Measurements from ENCODE around the gene USP4. TPM values are rescaled to one million over a fixed set of nuclear protein-coding genes. Genes with fewer than 3 reads are reported as not detected.
"Not testable (repeated sequence)": the region's sequence is repeated elsewhere in the genome, so short reads cannot be mapped to it uniquely, and the experiment has no call there.

USP4 gene
- total RNA-seq, 1 donor from 2014 or later: 31.8 TPM

DNA sequence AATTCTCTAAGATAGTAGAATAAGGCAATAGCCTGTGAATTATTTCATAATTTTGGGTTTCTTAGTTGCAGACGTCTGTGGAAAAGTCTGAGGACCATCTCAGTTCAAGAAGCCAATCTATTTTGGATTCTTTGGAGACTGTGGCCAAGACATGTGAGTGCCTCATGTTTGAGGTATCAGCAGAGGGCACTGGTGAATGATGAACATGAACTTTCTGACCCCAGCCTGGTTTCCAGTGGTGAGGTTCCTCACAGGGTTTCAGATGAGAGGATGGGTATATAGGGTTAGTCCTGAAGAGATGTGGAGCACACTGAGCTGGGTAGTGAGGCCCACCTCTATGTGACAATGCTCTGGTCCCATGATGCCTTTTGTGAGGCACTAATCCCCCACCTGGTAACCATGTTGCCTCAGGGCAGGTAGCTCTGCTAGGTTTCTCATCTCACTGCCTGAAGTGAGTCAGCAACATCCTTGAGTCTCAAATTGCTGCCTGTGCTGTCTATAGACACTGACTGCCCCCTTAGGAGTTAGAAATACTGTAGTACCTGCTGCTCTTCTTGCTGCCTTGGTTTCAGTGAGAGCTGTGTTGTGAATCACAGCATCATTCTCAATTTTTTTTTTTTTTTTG is 95.2 kb downstream of the USP4 start:
- no peak overlapping the region for H3K27ac ChIP-seq (ENCODE audit: low read depth, low read length)
- H3K27ac Mint-ChIP-seq (ENCODE audit: unreplicated experiment): no peak overlapping the region
- DNase-seq (ENCODE audit: low read depth) (no peak), FAIRE-seq (no peak)
- no peaks in the 10 kb centered on the region for H4K20me1 ChIP-seq (ENCODE audit: insufficient read depth, low read length)
- H3K4me2 ChIP-seq (ENCODE audit: low read length): no peak overlapping the region
- H3K36me3 ChIP-seq (ENCODE audit: insufficient read depth, low read length): no peaks in the 10 kb centered on the region
- no peaks in the 10 kb centered on the region for H3K27me3 Mint-ChIP-seq (ENCODE audit: low read depth, unreplicated experiment)
- H3K27me3 ChIP-seq (ENCODE audit: insufficient read depth, low read length): no peaks in the 10 kb centered on the region
- H3K79me2 ChIP-seq (ENCODE audit: insufficient read depth, low read length): no peaks in the 10 kb centered on the region
- no peaks in the 10 kb centered on the region for H3K4me1 ChIP-seq (ENCODE audit: insufficient read depth, low read length)
- H3K4me1 Mint-ChIP-seq (ENCODE audit: low read depth, unreplicated experiment): peaks cover 5% of the 10 kb centered on the region
- H3K9me3 ChIP-seq (ENCODE audit: insufficient read depth, low read depth, low read length): no peaks in the 10 kb centered on the region
- no peak for TF ChIP-seq EZH2 (IDR thresholded peaks at IDR 0.05; ENCODE audit: insufficient read depth, low read length)
- TF ChIP-seq CTCF (IDR thresholded peaks at IDR 0.05; ENCODE audit: insufficient read depth, low read depth, low read length): no peak
- H3K9ac ChIP-seq (ENCODE audit: low read length): no peak overlapping the region
- H2AFZ ChIP-seq (ENCODE audit: low read depth, low read length): no peak overlapping the region
- H3K9me3 Mint-ChIP-seq (ENCODE audit: unreplicated experiment): peaks cover 6% of the 10 kb centered on the region
- H3K4me3 ChIP-seq (ENCODE audit: insufficient read depth, low read depth, low read length): no peak overlapping the region
- no peak overlapping the region for H3K4me3 Mint-ChIP-seq (ENCODE audit: unreplicated experiment)
- no peaks in the 10 kb centered on the region for H3K36me3 Mint-ChIP-seq (ENCODE audit: low read depth, unreplicated experiment)

DNA sequence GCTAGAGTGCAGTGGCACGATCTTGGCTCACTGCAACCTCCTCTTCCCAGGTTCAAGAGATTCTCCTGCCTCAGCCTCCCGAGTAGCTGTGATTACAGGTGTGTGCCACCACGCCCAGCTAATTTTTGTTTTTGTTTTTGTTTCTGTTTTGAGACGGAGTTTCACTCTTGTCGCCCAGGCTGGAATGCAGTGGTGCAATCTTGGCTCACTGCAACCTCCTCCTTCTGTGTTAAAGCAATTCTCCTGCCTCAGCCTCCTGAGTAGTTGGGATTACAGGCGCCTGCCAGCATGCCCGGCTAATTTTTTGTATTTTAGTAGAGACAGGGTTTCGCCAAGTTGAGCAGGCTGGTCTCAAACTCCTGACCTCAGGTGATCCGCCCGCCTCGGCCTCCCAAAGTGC is 99.8 kb downstream of the USP4 start:
- H3K4me2 ChIP-seq (ENCODE audit: low read length); H3K27ac ChIP-seq (ENCODE audit: low read depth, low read length); FAIRE-seq; H3K4me1 Mint-ChIP-seq (ENCODE audit: low read depth, unreplicated experiment); H3K4me3 Mint-ChIP-seq (ENCODE audit: unreplicated experiment); H3K4me3 ChIP-seq (ENCODE audit: insufficient read depth, low read depth, low read length); H3K27me3 Mint-ChIP-seq (ENCODE audit: low read depth, unreplicated experiment); H3K9ac ChIP-seq (ENCODE audit: low read length); H3K4me1 ChIP-seq (ENCODE audit: insufficient read depth, low read length); DNase-seq (ENCODE audit: low read depth); H3K9me3 ChIP-seq (ENCODE audit: insufficient read depth, low read depth, low read length); H3K27ac Mint-ChIP-seq (ENCODE audit: unreplicated experiment); H3K27me3 ChIP-seq (ENCODE audit: insufficient read depth, low read length); H3K36me3 ChIP-seq (ENCODE audit: insufficient read depth, low read length); H3K79me2 ChIP-seq (ENCODE audit: insufficient read depth, low read length); H3K36me3 Mint-ChIP-seq (ENCODE audit: low read depth, unreplicated experiment); H4K20me1 ChIP-seq (ENCODE audit: insufficient read depth, low read length); H2AFZ ChIP-seq (ENCODE audit: low read depth, low read length): not testable (repeated sequence)
- H3K9me3 Mint-ChIP-seq (ENCODE audit: unreplicated experiment): peaks cover 21% of the 10 kb centered on the region

GRCh38 chr3:49238274-49239127 is 101.4 kb downstream of the USP4 start:
- Mint-ChIP-seq H3K27me3 (ENCODE audit: low read depth, unreplicated experiment) (peaks cover 3% of the 10 kb centered on the region), H3K27ac (ENCODE audit: unreplicated experiment) (no peak overlapping the region), H3K4me1 (ENCODE audit: low read depth, unreplicated experiment) (no peaks in the 10 kb centered on the region), H3K36me3 (ENCODE audit: low read depth, unreplicated experiment) (peaks cover 3% of the 10 kb centered on the region), H3K4me3 (ENCODE audit: unreplicated experiment) (no peak overlapping the region), H3K9me3 (ENCODE audit: unreplicated experiment) (peaks cover 25% of the 10 kb centered on the region)
- Histone ChIP-seq H2AFZ (ENCODE audit: low read depth, low read length) (no peak overlapping the region), H4K20me1 (ENCODE audit: insufficient read depth, low read length) (no peaks in the 10 kb centered on the region), H3K9me3 (ENCODE audit: insufficient read depth, low read depth, low read length) (peaks cover 14% of the 10 kb centered on the region), H3K4me2 (ENCODE audit: low read length) (no peak overlapping the region), H3K9ac (ENCODE audit: low read length) (no peak overlapping the region), H3K27me3 (ENCODE audit: insufficient read depth, low read length) (no peaks in the 10 kb centered on the region), H3K4me3 (ENCODE audit: insufficient read depth, low read depth, low read length) (no peak overlapping the region), H3K36me3 (ENCODE audit: insufficient read depth, low read length) (no peaks in the 10 kb centered on the region), H3K4me1 (ENCODE audit: insufficient read depth, low read length) (no peaks in the 10 kb centered on the region), H3K79me2 (ENCODE audit: insufficient read depth, low read length) (no peaks in the 10 kb centered on the region), H3K27ac (ENCODE audit: low read depth, low read length) (no peak overlapping the region)
- peak; percentile 35 for DNase-seq (ENCODE audit: low read depth)
- TF ChIP-seq CTCF (IDR thresholded peaks at IDR 0.05; ENCODE audit: insufficient read depth, low read depth, low read length): no peak
- no peak for TF ChIP-seq EZH2 (IDR thresholded peaks at IDR 0.05; ENCODE audit: insufficient read depth, low read length)
- FAIRE-seq: no peak

All from astrocyte (in vitro differentiated cells and primary cell).